H9 (cell line): Measurements from ENCODE around the gene METTL1. TPM values are rescaled to one million over a fixed set of nuclear protein-coding genes. Genes with fewer than 3 reads are reported as not detected.

Source experiments
- DNase-seq: peaks from one replicate; pipeline ENCODE4 v3.0.0-alpha.2; 2017
- H2AFZ ChIP-seq: one replicate; pipeline ENCODE4 v1.6.1; 2013; ENCODE audit warnings: mild to moderate bottlenecking, low read length, control low read depth, moderate library complexity
- H2AK5ac ChIP-seq: 2 replicates; pipeline ENCODE4 v1.6.1; 2013; ENCODE audit warnings: low read length, control low read depth, mixed read lengths; ENCODE audit not compliant: insufficient read length
- H2BK120ac ChIP-seq: one replicate; pipeline ENCODE4 v1.6.1; 2013; ENCODE audit warnings: low read depth, mild to moderate bottlenecking, low read length, control low read depth, inconsistent platforms; ENCODE audit not compliant: poor library complexity, severe bottlenecking
- H2BK12ac ChIP-seq: 2 replicates; pipeline ENCODE4 v1.6.1; 2013; ENCODE audit warnings: low read length, control low read depth, mixed read lengths, low read depth; ENCODE audit not compliant: insufficient read length
- H2BK15ac ChIP-seq: 2 replicates; pipeline ENCODE4 v1.6.1; 2013; ENCODE audit warnings: low read depth, low read length, control low read depth
- H2BK20ac ChIP-seq: one replicate; pipeline ENCODE4 v1.6.1; 2013; ENCODE audit warnings: low read depth, mild to moderate bottlenecking, low read length, control low read depth, inconsistent platforms; ENCODE audit not compliant: poor library complexity, severe bottlenecking
- H2BK5ac ChIP-seq: 2 replicates; pipeline ENCODE4 v1.6.1; 2013; ENCODE audit warnings: low read length, control low read depth, mixed read lengths; ENCODE audit not compliant: insufficient read length
- H3K14ac ChIP-seq: 2 replicates; pipeline ENCODE4 v1.6.1; 2013; ENCODE audit warnings: low read length, control low read depth; ENCODE audit not compliant: insufficient read depth
- H3K18ac ChIP-seq: 2 replicates; pipeline ENCODE4 v1.6.1; 2013; ENCODE audit warnings: low read depth, mild to moderate bottlenecking, mixed read lengths, low read length, control low read depth; ENCODE audit not compliant: insufficient read length
- H3K23ac ChIP-seq: 2 replicates; pipeline ENCODE4 v1.6.1; 2013; ENCODE audit warnings: low read length, control low read depth, mixed read lengths, low read depth; ENCODE audit not compliant: insufficient read length
- H3K23me2 ChIP-seq: 2 replicates; pipeline ENCODE4 v1.6.1; 2013; ENCODE audit warnings: low read depth, mild to moderate bottlenecking, mixed read lengths, low read length, control low read depth; ENCODE audit not compliant: insufficient read length, poor library complexity, severe bottlenecking
- H3K27ac ChIP-seq: 2 replicates; pipeline ENCODE4 v1.5.1; 2013; ENCODE audit warnings: low read length, control low read depth, mixed read lengths, low read depth; ENCODE audit not compliant: insufficient read length
- H3K27me3 ChIP-seq: 2 replicates; pipeline ENCODE4 v1.6.1; 2013; ENCODE audit warnings: low read length, control low read depth, inconsistent platforms; ENCODE audit not compliant: insufficient read depth
- H3K4ac ChIP-seq: 2 replicates; pipeline ENCODE4 v1.6.1; 2013; ENCODE audit warnings: low read depth, mild to moderate bottlenecking, control low read depth, inconsistent platforms, low read length, moderate library complexity
- H3K4me1 ChIP-seq: 2 replicates; pipeline ENCODE4 v1.6.1; 2013; ENCODE audit warnings: low read length, control low read depth, inconsistent platforms; ENCODE audit not compliant: insufficient read depth
- H3K4me2 ChIP-seq: 2 replicates; pipeline ENCODE4 v1.6.1; 2013; ENCODE audit warnings: low read length, control low read depth, mixed read lengths; ENCODE audit not compliant: insufficient read length, insufficient read depth
- H3K56ac ChIP-seq: 2 replicates; pipeline ENCODE4 v1.6.1; 2013; ENCODE audit warnings: low read depth, mild to moderate bottlenecking, mixed read lengths, low read length, control low read depth; ENCODE audit not compliant: insufficient read length
- H3K79me1 ChIP-seq: 2 replicates; pipeline ENCODE4 v1.6.1; 2013; ENCODE audit warnings: low read depth, mild to moderate bottlenecking, moderate library complexity, low read length, control low read depth, inconsistent platforms; ENCODE audit not compliant: insufficient read depth, poor library complexity, severe bottlenecking
- H3K79me2 ChIP-seq: 2 replicates; pipeline ENCODE4 v1.6.1; 2013; ENCODE audit warnings: low read length, control low read depth, inconsistent platforms; ENCODE audit not compliant: insufficient read depth
- H3K9ac ChIP-seq: 2 replicates; pipeline ENCODE4 v1.6.1; 2013; ENCODE audit warnings: low read length, control low read depth, mixed read lengths; ENCODE audit not compliant: insufficient read length; ENCODE audit errors: extremely low read depth
- H3K9me3 ChIP-seq: one replicate; pipeline ENCODE4 v1.6.1; 2013; ENCODE audit warnings: low read depth, low read length, inconsistent platforms; ENCODE audit not compliant: control insufficient read depth
- H3T11ph ChIP-seq: one replicate; pipeline ENCODE4 v1.6.1; 2013; ENCODE audit warnings: mild to moderate bottlenecking, low read length, control low read depth, inconsistent platforms
- H4K20me1 ChIP-seq: one replicate; pipeline ENCODE4 v1.6.1; 2013; ENCODE audit not compliant: control insufficient read depth, insufficient read length, insufficient read depth
- H4K5ac ChIP-seq: 2 replicates; pipeline ENCODE4 v1.6.1; 2013; ENCODE audit warnings: low read depth, mild to moderate bottlenecking, mixed read lengths, low read length, control low read depth; ENCODE audit not compliant: insufficient read length
- H4K8ac ChIP-seq: replicated peaks from 2 replicates; pipeline ENCODE4 v1.6.1; 2013; ENCODE audit warnings: low read length, control low read depth, mixed read lengths, low read depth; ENCODE audit not compliant: insufficient read length
- H4K91ac ChIP-seq: 2 replicates; pipeline ENCODE4 v1.6.1; 2013; ENCODE audit warnings: low read depth, mild to moderate bottlenecking, moderate library complexity, mixed read lengths, low read length, control low read depth; ENCODE audit not compliant: insufficient read length
- H3K27ac Mint-ChIP-seq, 3 experiments: 2 replicates in 2 of 3; 3 replicates in 1 of 3; pipeline ENCODE4 v1.8.0; 2020 to 2021; ENCODE audit warnings: mixed read lengths in 3 of 3, mild to moderate bottlenecking in 1 of 3, moderate library complexity in 1 of 3
- H3K27me3 Mint-ChIP-seq: 2 replicates; pipeline ENCODE4 v1.8.0; 2021; ENCODE audit warnings: low read depth, mild to moderate bottlenecking, moderate library complexity, mixed read lengths
- H3K36me3 Mint-ChIP-seq, 3 experiments: 2 replicates in 2 of 3; 3 replicates in 1 of 3; pipeline ENCODE4 v1.8.0; 2020 to 2021; ENCODE audit warnings: low read depth in 3 of 3, mixed read lengths in 3 of 3; ENCODE audit not compliant: insufficient read depth in 1 of 3
- H3K4me1 Mint-ChIP-seq, 2 experiments: 2 replicates each; pipeline ENCODE4 v1.8.0; 2020; ENCODE audit warnings: mixed read lengths in 2 of 2
- H3K4me3 Mint-ChIP-seq, 2 experiments: 2 replicates in 1 of 2; 3 replicates in 1 of 2; pipeline ENCODE4 v1.8.0; 2020 to 2021; ENCODE audit warnings: mild to moderate bottlenecking in 2 of 2, mixed read lengths in 2 of 2, moderate library complexity in 1 of 2
- H3K9me3 Mint-ChIP-seq, 2 experiments: 2 replicates in 1 of 2; 3 replicates in 1 of 2; pipeline ENCODE4 v1.8.0; 2020; ENCODE audit warnings: mild to moderate bottlenecking in 2 of 2, mixed read lengths in 2 of 2, moderate library complexity in 1 of 2
- CTCF ChIP-seq: fragments of 200-600 bp; sonication (generic); conservative IDR thresholded peaks from 3 replicates; pipeline ENCODE4 v1.8.0; 2021; ENCODE audit warnings: antibody characterized with exemption, mild to moderate bottlenecking
- WGBS: extraction: QIAGEN DNeasy Blood & Tissue Kit; methylation state at CpG from one replicate; pipeline ENCODE4 v1.1.7; 2013; ENCODE audit warnings: missing lambda C conversion rate, low lambda C conversion rate, mixed read lengths; ENCODE audit not compliant: insufficient read length; ENCODE audit errors: extremely low coverage; 5-methylcytosine and 5-hydroxymethylcytosine counted together
- total RNA-seq: library from RNA; stranded (reverse); gene quantifications from 2 replicates; pipeline ENCODE4 v1.2.1, GENCODE V29; 2021

The METTL1 gene
- total RNA-seq, 1 experiment from 2014 or later, result 58.4 TPM

- H3K79me1 ChIP-seq, result no peaks in the 10 kb centered on the region
- H3K4me2 ChIP-seq, result no peak overlapping the region
- H3K23ac ChIP-seq, result no peak overlapping the region
- no peak for DNase-seq
- H3T11ph ChIP-seq, result no peak overlapping the region
- no peak overlapping the region for H2BK12ac ChIP-seq
- no peak overlapping the region for H4K5ac ChIP-seq
- no peak overlapping the region for H3K4ac ChIP-seq
- H3K27me3 Mint-ChIP-seq, result peaks cover 41% of the 10 kb centered on the region
- H3K4me3 Mint-ChIP-seq, result no peak overlapping the region
- no peak overlapping the region for H4K91ac ChIP-seq
- H3K27ac Mint-ChIP-seq, result no peak overlapping the region
- no peak overlapping the region for H3K56ac ChIP-seq
- H2BK20ac ChIP-seq, result no peak overlapping the region
- no peak overlapping the region for H2BK5ac ChIP-seq
- H4K20me1 ChIP-seq, result no peaks in the 10 kb centered on the region
- H3K9me3 ChIP-seq, result no peaks in the 10 kb centered on the region
- H2AFZ ChIP-seq, result no peak overlapping the region
- peaks cover 31% of the 10 kb centered on the region for H3K23me2 ChIP-seq
- H3K4me1 ChIP-seq, result peaks cover 3% of the 10 kb centered on the region; the same call in 1 of the 2 replicates
- H3K27ac ChIP-seq, result no peak overlapping the region
- H3K9ac ChIP-seq, result no peak overlapping the region
- no peak overlapping the region for H4K8ac ChIP-seq
- H3K18ac ChIP-seq, result no peak overlapping the region
- no peaks in the 10 kb centered on the region for H3K79me2 ChIP-seq
- peaks cover 20 to 39% (median 31%) of the 10 kb centered on the region in 3 experiments for H3K36me3 Mint-ChIP-seq
- WGBS, result no CpG with 5 or more reads among the region's 3 CpGs
- H2BK15ac ChIP-seq, result no peak overlapping the region
- H3K4me1 Mint-ChIP-seq, result peaks cover 33 to 49% of the 10 kb centered on the region in 2 experiments
- no peak for TF ChIP-seq CTCF
- H2AK5ac ChIP-seq, result no peak overlapping the region
- no peak overlapping the region for H2BK120ac ChIP-seq
- H3K9me3 Mint-ChIP-seq, result no peaks in the 10 kb centered on the region
- no peak overlapping the region for H3K14ac ChIP-seq
- peaks cover 31% of the 10 kb centered on the region; the same call in 1 of the 2 replicates for H3K27me3 ChIP-seq
Observed at GRCh38 chr12:57767876-57768275, 4.0 kb downstream of the METTL1 start.
